ENCODE results near the gene KDM2A.

Gene KDM2A

GRCh38 chr11:67118801-67119584 lies at the start of gene KDM2A:
KDM2A (plus strand) TSS chr11:67119263; CDS start chr11:67121317, 2,054 bp downstream.
- peak; percentile 98 for DNase-seq (ENCODE audit: low spot score)

GRCh38 chr11:67071420-67072284 lies 47.4 kb upstream of the KDM2A start:
- peak; percentile 82 for DNase-seq (ENCODE audit: low spot score)

- DNase-seq (ENCODE audit: low spot score): no peak
These were observed 46.8 kb upstream of the KDM2A start for GRCh38 chr11:67072295-67072694.

DNA sequence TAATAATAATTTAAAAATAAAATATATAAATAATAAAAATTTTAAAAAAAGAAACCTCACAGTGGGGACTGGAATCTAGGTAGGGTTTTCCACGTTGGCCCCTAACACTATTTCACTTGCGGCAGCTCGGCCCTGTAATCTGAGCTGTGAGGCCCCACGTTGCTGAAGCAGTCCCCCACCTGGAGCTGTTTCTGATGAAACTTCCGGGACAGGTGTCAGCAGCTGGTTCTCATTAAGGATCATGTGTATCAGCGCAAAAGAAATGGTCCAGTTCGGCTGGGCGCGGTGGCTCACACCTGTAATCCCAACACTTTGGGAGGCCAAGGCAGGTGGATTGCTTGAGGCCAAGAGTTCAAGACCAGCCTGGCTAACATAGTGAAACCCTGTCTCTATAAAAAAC lies 45.2 kb upstream of the KDM2A start:
- no peak for DNase-seq (ENCODE audit: low spot score)

DNA sequence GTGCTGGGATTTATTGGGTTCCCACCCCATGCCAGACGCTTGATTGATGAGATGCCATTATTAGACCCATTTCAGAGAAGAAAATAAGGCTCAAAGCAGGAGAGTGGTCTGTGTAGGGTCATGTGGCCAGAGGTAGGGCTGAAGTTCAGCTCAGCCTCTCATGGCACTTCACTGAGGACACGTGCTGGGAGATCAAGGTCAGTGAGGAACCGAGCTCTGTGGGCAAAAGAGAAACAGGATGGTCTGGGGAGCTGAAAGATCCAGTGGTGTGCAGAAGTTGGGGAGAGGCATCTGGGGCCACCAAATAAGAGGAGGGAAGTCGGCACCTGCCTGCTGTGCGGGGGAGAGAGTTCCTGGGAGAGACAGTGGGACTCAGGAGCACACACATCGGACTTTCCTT lies 42.9 kb upstream of the KDM2A start:
- no peak for DNase-seq (ENCODE audit: low spot score)

DNA sequence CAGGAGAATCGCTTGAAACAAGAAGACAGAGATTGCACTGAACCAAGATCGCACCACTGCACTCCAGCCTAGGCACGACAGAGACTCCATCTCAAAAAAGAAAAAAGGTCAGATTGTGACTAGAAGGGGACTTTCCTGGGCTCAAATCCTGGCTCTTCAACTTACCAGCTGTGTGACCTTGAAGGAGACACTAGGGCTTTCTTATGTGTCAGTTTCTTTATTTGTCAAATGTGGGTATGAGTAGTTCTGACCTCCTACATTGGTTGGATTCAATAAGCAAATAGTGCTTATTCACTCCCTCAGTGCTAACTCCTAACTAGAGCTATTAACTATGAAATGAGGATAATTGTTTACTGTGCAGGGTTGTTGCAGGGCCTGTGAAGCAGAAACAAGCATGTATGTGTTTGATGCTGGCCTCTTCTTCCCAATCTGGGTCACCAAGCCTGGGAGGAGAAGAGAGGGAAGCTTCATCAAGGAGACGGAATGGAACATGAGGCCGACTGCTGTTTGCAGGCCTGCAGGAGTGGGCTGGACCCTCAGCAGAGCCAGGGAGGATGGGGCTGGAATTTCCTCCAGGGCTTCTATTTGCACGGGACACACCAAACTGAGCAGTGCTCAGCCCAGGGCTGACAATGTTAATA lies 39.9 kb upstream of the KDM2A start:
- no peak for DNase-seq (ENCODE audit: low spot score)

GRCh38 chr11:67082071-67082791 lies 36.8 kb upstream of the KDM2A start:
- DNase-seq (ENCODE audit: low spot score): no peak

- DNase-seq (ENCODE audit: low spot score): no peak
These were observed 35.2 kb upstream of the KDM2A start for GRCh38 chr11:67083786-67084366.

- no peak for DNase-seq (ENCODE audit: low spot score)
These were observed 33.4 kb upstream of the KDM2A start for GRCh38 chr11:67085617-67086016.

- DNase-seq (ENCODE audit: low spot score): no peak
These were observed 28.3 kb upstream of the KDM2A start for GRCh38 chr11:67090717-67091116.

- no peak for DNase-seq (ENCODE audit: low spot score)
These were observed 23.9 kb upstream of the KDM2A start for GRCh38 chr11:67095214-67095507.

DNA sequence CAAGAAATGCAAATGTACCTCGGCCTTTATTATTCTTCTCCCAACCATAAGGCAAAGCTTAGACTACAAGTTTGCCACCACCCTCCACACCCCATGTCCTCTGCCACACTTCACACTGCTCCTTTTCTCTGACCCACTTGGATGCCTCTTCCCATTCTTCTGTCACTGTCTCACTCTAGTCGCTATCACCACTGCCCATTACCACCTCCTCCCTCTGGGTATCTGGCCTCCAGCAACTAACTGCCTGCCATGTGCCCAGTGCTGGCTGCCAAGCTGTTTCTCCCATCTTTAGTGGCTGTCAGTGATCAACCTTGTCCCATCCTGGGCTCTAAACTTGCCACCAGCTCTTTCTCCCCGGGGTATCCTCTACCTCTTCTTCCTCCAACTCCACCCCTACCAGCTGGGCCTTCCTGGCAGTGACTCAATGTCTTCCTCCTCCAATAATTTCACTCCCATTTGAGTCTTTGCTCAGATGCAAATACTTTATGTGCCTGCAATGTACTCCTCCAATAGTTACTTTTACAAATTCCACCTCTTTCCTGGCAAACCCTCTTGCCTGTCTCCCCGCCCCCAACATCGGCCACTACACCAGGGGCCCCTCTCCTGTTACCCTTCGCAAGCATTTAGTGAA lies 20.1 kb upstream of the KDM2A start:
- DNase-seq (ENCODE audit: low spot score): no peak

- no peak for DNase-seq (ENCODE audit: low spot score)
These were observed 19.2 kb upstream of the KDM2A start for GRCh38 chr11:67099831-67100324.

GRCh38 chr11:67102664-67103063 lies 16.4 kb upstream of the KDM2A start:
- no peak for DNase-seq (ENCODE audit: low spot score)

GRCh38 chr11:67105964-67106363 lies 13.1 kb upstream of the KDM2A start:
- no peak for DNase-seq (ENCODE audit: low spot score)

DNA sequence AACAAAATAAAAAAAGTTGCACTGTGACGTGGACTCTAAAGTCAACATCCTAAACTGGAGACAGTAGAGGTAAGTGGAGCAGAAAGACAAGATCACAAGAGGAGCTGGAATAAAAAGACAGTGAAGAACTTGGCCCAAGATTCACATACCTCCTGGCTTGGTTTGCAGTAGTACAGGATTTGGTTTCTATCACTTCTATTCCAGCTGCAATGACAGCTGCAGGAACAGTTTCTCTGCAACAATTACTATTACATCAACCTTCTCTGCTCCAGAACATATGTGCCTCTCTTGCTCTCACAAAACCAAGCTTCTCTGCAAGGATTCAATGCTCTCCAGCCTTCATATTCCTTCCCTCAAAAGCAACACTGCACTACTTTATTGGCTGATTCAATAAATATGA lies 7.8 kb upstream of the KDM2A start:
- DNase-seq (ENCODE audit: low spot score): no peak

DNA sequence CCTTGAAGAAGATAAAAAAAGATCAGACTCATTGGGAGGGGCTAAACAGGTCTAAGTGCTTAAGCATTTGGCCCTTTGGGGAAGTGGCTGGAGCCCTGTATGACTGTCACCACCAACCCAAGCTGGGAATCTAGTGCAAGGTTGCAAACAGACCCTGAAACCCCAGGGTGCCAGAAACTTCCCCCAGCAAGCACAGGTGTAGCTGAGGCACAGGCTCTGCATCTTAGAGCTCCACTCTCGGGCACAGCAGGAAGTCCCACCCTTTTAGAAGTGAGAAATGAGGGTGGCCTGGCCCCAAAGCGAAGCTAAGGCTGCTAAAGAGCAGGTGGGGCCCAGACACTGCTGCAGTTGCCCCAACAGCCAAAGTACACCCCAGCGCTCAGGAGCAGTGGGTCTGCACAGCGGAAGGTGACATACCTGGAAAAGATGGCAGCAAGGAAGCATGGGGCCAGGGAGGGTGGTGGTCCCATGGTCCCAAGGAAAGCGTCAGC lies 5.8 kb upstream of the KDM2A start:
- DNase-seq (ENCODE audit: low spot score): no peak

GRCh38 chr11:67114275-67114896 lies 4.7 kb upstream of the KDM2A start:
- no peak for DNase-seq (ENCODE audit: low spot score)

GRCh38 chr11:67116758-67117105 lies 2.3 kb upstream of the KDM2A start:
- DNase-seq (ENCODE audit: low spot score): no peak

DNA sequence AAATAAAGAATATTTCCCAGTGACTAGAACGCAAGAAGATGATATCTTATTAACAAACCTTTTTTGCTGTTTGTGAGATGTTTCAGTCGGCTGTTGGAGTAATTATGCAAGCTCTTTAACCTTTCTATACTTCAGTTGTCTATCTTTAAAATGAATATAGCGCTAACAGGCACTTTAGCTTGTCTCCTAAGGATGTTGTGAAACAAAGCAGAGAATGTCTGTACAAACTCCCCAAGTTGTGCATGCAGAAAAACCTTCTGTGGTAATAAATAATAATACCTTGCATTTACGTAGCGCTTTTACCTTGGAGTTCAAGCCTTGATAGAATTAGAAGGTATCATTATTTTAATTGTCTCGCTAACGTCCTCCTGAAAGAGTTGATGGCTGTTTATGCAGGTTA lies 1.9 kb upstream of the KDM2A start:
- no peak for DNase-seq (ENCODE audit: low spot score)

All from cerebellar cortex (tissue), 1 donor.